Gastroesophageal sphincter (tissue), 3 donors: ENCODE data around the gene TCF7L1.

Source experiments
- CTCF ChIP-seq, 4 experiments: fragments of 200-600 bp in 2 of 4; fragments of 450-650 bp in 2 of 4; sonication (generic) in 1 of 4; IDR thresholded peaks; one replicate each; pipeline ENCODE4 v1.5.1; 2017 to 2019; ENCODE audit warnings: antibody characterized with exemption in 4 of 4, mild to moderate bottlenecking in 2 of 4, moderate library complexity in 2 of 4
- EP300 ChIP-seq: sonication (generic); formaldehyde crosslinking; IDR thresholded peaks from one replicate; pipeline ENCODE4 v1.6.1; 2017; ENCODE audit warnings: antibody characterized with exemption, mild to moderate bottlenecking
- POLR2A ChIP-seq, 2 donors: fragments of 450-650 bp; IDR thresholded peaks; one replicate each; pipeline ENCODE4 v1.6.1; 2017; ENCODE audit warnings: antibody characterized with exemption in 2 of 2, mild to moderate bottlenecking in 2 of 2, moderate library complexity in 1 of 2

- TF ChIP-seq CTCF (IDR thresholded peaks at IDR 0.05) (no peak), POLR2A (IDR thresholded peaks at IDR 0.05) (no peak), EP300 (no peak)
Observed at GRCh38 chr2:85277416-85278158, 144.4 kb downstream of the TCF7L1 start.
